B cell (primary cell): ENCODE data around the gene RAMAC.

Experiments used
- CTCF ChIP-seq: fragments of 200-600 bp; IDR thresholded peaks from one replicate; pipeline ENCODE4 v1.8.0; 2022; ENCODE audit warnings: antibody characterized with exemption, mild to moderate bottlenecking
- EZH2 ChIP-seq: IDR thresholded peaks from 2 replicates; pipeline ENCODE4 v1.6.1; 2012; ENCODE audit warnings: borderline replicate concordance, low read depth, mild to moderate bottlenecking, moderate library complexity, low read length; ENCODE audit not compliant: insufficient read depth, poor library complexity, severe bottlenecking

DNA sequence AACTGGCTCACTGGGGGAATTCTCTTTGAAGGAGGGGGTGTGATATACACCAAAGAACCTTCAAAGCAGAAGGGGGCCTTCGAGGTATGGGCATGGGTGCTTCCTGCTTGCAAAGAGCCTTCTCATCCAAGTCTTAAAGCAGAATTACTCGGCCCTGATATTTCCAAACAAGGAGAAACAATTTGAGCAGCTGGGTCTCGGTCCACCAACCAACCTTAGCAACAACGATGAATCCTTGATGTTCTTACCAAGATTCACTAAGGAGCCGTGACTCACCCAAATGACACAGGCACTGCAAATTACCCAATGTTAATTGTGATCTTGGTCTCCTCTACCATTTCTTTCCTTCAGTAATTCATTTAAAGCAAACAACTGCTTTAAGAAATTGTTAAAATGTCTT is 41.2 kb upstream of the RAMAC start:
- TF ChIP-seq CTCF (no peak), EZH2 (no peak)
